Inflammatory macrophage (primary cell): ENCODE data around the gene SNRPA.
"Not testable (repeated sequence)": the region's sequence is repeated elsewhere in the genome, so short reads cannot be mapped to it uniquely, and the experiment has no call there.

Source experiments
- DNase-seq, 2 donors: peaks; one replicate each; pipeline ENCODE4 v3.0.0-alpha.2; 2020 to 2022

SNRPA gene

DNA sequence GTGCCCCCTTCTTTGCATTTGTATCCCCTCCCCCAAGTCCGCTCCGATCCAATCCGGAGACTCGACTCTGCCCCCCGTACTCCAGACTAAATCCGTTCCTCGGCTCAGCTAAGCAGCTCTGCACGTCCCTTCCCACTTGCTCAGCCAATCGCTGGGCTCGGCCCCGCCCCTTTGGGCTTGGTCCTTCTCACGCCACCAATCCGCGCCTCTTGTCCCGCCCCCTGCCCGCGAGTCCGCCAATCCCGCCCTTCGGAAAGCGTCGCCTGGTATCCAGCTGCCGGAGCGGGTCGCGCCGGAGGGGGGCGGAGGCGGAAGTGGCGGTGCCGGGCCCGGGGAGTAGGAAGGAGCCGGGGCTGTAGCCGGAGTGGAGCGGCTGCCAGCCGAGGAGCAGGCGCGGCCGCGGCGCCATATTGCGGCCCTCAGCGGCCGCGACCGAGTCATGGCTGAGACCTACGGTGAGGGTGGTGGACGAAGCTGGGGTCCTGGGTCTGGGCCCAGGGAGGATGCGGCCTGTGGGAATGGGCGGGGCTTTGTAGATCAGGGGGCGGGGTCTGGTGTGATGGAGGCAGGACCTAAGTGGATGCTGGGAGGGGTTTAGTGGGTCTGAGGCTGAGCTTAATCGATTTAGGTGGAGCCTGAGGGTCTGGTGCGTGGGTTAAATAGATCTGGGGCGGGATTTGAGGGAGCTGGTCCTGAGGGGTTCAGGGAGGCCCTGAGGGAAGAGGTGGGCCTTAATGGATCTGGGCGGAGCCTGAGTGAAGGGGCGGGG lies 27.1 kb downstream of the SNRPA start, which contains the start of gene RAB4B:
Gene RAB4B (plus strand): TSS at position 311 of the 769 bp plus-strand sequence. CDS start 129 bp downstream, at position 440.
- DNase-seq: peak; percentile 100

DNA sequence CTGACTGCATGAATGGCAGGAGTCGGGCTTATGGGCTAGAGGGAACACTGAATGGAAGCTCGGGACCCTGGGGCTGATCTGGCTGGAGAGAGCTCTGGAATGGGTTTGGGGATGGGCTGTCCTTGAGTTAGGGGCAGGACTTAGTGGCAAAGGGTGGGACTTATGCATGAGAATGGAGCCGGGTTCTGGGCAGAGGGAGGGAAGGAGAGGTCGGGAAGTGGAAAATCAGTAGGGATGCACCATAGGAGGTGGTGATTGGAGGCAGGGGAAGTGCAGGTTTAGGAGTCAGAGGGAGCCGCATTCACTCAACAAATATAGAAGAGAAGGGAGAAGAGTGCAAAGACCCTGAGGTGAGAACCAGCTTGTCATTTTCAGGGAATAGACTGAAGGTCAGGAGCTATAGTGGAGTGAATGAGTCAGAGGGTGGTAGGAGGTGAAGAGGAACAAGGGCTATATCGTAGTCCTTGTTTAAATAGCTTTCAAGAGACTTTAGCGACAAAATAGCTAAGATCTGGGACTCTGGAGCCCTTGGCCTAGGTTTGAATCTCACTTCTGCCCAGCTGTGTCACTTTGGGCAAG lies 27.8 kb downstream of the SNRPA start:
- peak; percentile 41 to 60 for DNase-seq

DNA sequence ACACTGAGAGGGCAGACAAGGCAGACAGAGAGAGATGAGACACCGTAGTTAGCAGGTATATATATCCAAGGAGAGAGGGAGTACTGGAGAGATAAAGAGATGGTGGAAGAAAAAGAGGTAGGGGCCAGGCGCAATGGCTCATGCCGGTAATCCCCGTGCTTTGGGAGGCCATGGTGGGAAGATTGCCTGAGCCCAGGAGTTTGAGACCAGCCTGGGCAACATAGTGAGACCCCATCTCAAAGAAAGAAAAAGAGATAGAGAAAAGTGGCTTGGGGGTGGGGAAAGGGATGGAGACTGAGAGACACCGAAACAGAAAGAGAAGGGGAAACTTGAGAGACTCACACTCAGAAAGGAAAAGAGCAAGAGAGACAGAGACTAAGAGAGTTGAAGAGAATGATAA lies 29.6 kb downstream of the SNRPA start:
- DNase-seq: no peak

DNA sequence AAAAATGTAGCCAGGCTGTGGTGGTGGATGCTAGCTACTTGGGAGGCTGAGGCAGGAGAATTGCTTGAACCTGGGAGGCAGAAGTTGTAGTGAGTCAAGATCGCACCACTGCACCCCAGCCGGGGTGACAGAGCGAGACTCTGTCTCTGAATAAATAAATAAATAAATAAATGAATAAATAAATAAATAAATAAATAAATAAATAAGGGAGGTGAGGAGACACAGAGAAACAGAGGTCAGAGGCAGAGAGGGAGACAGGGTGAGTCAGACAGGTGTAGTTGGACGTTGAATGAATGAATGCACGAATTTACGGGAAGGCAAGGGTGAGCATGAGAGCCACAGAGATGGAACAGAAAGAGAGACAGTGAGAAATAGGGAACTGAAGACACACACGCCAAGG lies 30.1 kb downstream of the SNRPA start:
- DNase-seq: no peak

DNA sequence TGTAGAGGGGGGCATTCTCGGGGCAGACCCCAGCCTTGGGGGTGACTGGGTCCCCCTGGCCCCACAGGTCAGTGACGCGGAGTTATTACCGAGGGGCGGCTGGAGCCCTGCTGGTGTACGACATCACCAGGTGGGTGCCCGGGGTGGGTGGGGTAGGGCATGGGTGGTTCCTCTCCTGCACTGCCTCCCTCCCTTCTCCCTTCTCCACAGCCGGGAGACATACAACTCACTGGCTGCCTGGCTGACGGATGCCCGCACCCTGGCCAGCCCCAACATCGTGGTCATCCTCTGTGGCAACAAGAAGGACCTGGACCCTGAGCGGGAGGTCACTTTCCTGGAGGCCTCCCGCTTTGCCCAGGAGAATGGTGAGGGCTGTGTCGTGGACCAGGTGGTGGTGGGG lies 32.7 kb downstream of the SNRPA start:
- DNase-seq: no peak

DNA sequence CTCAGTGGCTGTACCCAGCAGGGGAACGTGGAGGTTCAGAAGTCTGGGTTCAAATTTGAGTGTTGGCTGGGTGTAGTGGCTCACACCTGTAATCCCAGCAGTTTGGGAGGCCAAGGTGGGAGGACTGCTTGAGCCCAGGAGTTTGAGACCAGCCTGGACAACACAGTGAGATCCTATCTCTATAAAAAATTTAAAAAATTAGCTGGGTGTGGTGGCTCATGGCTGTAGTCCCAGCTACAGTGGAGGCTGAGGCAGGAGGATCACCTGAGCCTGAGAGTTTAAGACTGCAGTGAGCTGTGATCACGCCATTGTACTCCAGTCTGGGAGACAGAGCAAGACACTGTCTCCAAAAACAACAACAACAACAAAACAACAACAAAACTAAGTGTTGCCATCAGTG lies 33.1 kb downstream of the SNRPA start:
- not testable (repeated sequence) for DNase-seq

DNA sequence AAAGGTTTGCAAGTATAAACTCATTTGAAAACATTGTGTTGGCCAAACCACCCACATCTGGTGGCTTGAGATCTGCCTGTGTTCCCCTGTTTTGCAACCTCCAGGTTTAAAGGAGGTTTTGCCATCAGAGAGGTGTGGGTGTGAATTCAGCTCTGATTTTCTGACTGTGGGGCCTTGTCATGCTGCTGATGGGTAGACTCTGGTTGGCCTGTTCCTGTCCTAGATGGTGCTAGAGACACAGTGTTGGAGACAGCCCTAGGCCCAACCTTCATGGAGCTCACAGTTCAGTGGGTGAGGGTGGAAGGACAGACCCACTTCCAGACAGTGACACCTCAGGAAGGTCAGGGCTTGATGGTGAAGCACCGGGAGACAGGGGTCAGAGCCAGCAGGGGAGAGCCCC lies 34.5 kb downstream of the SNRPA start:
- DNase-seq: peak in 1 of 2 donors; percentile 27

DNA sequence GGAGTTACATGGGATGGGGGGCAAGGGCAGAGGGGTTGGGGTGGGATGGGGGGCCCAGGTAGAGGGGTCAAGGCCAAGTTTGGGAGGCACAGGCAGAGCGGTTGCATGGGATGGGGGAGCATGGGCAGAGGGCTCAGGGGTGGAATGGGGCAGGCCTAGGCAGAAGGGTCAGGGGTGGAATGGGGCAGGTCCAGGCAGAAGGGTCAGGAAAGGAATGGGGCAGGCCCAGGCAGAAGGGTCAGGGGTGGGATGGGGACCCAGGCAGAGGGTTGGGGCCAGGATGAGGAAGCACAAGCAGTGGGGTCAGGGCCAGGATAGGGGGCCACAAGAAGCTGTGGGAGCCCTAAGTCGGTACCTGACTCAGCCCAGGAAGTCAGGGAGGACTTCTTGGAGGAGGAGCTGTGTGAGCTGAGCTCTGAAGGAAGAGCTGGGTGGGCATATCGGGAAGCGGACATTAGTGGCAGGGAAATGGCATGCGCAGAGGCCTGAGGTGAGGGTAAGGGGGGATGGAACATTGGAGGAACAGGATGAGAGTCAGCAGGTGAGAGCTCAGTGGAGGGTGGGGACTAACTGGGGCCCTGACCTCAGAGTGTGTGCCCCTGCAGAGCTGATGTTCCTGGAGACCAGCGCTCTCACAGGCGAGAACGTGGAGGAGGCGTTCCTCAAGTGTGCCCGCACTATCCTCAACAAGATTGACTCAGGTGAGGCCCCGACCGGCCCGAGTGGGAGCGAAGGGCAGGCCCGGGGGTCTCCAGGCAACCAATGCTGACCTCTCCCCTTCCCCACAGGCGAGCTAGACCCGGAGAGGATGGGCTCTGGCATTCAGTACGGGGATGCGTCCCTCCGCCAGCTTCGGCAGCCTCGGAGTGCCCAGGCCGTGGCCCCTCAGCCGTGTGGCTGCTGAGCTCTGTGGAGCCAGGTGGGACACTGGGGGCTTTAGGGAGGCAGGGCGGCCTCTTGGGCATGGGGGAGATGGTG lies 35.3 kb downstream of the SNRPA start:
- no peak for DNase-seq

DNA sequence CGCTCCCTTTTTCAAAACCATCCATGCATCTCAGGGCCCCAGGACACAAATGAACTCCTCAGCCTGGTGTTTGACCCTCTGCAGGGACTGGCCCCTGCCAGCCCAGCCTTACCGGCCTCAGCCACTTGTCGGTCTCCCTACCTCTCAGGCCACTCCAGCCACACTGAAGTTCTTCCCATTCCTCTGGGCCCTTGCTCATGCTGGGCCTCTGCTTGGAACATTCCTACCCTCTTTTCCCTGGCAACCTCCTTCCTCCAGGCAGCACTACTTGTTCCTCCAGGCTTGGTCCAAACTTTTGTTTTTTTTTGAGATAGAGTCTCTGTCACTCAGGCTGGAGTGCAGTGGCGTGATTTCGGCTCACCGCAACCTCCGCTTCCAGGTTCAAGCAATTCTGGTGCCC lies 40.3 kb downstream of the SNRPA start:
- DNase-seq: no peak

DNA sequence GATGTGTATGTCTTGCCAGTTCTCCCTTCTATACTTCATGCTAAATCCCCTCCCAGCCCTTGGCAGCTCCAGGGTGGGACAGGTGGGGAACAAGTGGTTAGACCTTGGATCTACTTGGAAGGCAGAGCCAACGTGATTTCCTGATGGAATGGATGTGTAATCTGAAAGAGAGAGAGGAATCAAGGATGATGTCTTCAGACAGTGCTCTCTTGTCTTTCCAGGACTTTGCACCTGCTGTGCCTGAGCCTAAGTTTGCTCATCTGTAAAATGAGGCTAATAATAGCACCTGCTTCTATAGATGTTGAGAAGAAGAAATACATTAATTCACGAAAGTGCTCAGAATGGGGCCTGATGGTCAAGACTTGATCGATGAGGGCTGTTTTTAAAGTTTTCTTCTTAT lies 41.0 kb downstream of the SNRPA start:
- no peak for DNase-seq

DNA sequence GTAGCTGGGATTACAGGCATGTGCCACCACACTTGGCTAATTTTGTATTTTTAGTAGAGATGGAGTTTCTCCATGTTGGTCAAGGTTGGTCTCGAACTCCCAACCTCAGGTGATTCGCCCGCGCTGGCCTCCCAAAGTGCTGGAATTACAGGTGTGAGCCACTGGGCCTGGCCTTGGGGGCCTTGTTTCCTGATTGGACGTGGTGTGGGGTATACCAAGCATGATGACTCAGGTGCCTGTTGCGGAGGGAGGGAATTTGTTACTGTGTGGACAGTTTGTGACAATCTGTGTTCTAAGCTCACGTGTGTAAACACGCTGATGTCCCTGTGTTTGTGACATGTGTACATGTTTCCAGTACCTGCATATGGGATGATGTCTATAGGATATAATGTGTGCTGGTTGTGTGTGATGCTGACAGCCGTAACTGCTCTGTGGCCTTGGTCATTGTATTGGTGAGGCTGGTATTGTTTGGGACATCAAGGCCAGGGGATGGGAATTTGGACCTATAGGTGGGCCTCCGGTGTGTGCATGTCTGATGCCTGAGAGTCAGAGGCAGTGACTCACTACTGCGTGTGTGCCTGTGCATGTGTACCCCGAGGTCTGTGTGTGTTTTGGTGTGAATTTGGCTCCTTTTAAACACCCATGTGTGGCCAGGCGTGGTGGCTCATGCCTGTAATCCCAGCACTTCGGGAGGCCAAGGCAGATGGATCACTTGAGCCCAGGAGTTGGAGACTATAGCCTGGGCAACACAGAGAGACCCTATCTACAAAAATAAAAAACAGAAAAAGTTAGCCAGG lies 46.4 kb downstream of the SNRPA start:
- DNase-seq: no peak

DNA sequence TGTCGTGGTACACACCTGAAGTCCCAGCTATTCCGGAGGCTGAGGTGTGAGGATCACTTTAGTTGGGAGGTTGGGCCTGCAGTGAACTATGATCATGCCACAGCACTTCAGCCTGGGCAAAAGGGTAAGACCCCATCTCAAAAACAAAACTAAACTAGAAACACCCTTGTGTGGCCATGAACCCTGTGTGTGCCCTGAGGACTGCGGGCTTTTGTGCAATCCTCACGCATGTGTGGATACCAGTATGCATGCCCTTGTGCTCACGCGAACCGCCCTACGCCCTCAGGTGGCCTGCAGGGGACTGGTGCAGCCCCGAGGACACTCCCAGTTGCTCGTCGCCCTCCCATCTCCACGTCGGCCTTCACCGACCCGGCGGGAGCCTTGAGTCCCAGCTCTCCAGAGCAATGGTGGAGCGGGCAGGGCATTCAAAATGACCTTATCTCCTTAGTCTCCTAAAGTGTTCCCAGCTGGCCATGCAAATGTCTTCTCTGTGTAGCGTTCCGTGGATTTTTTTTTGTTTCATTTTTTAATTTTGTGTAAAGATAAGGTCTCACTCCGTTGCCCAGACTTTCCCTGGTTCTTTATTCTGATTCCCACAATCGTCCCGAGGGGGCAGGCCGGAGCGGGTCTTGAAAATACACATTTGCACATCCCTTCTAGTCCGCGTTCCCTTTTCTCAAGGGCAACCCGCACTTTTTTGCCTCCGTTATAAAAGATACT lies 47.1 kb downstream of the SNRPA start:
- peak; percentile 68 to 82 for DNase-seq

DNA sequence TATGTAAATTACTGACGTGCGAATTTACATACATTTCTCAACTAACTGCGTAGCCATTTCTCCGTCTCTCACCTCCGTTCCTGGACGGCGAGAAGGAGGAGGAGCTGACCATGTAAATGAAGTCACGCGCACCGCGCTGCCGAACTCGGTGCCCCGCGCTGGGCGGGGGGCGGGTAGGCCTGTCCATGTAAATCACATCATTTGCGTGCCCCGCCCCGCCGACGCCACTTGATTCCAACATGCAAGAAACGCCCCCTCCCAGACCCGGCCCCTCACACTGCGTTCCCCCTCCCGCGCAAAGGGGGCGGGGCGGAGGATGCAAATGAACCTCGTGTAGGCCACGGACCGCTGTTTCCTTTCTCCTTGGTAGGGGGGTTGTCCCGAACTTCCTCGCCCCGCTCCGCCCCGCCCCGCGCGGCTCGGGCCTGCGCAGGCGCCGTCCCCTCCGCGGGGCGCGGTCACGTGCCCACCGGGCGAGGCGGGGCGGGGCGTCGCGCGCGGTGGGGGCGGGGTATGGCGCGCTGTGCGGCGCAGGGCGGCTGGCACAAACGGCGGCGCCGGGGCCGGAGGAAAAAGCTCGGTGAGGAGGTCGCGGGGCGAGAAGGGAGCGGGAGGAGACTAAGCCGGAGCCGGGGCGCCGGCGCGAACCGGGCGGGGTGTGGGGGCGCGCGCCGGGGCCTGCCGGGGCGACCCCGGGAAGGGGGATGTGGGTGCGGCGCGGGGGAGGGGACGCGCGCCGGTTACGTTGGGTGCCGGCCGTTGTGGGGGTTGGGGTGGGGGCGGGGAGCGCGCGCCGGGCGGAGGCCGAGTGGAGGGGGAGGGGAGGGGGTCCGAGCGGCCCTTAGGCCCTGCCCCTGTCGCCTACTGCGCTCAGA lies 47.9 kb downstream of the SNRPA start, which contains the start of gene EGLN2:
Gene EGLN2 (plus strand): TSS at position 509 of the 875 bp plus-strand sequence. CDS start 1,382 bp downstream, outside the sequence.
- peak; percentile 100 for DNase-seq

DNA sequence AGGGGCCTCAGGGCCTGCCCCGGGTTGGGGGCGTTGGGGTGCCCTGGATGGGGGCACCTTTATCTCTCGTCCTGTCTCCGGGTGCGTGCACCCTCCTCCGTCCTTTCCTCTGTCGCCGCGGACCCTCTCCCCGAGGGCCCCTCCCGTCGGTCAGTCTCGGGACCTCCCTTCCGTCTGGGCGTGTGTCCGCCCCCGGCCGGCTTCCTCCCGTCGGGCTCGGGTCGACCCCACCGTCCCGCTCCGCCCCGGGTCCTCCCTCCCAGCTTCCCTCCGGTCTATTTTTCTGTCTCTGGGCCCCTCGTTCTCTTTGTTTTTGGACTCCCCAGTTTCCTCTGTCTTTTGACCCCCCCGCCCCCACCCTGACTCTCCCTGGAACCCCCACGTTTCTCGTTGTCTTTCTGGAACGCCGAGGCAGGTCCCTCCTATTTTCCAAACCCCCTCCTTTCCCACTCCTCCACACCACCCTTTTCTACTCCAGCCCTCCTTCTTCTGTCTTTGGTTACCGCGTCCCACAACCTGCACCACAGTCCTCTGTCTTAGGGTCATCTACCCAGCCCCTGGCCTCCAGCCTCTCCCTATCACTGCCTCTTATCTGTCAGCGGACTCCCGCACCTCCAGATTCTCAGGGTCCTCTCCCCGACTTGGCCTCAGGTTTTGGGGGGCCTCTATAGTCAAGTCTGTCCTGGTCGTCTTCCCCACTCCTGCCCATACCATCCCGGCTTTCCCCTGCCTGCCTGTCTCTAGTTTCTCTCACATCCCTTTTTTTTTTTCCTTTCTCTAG lies 48.7 kb downstream of the SNRPA start:
- peak; percentile 45 to 68 for DNase-seq

DNA sequence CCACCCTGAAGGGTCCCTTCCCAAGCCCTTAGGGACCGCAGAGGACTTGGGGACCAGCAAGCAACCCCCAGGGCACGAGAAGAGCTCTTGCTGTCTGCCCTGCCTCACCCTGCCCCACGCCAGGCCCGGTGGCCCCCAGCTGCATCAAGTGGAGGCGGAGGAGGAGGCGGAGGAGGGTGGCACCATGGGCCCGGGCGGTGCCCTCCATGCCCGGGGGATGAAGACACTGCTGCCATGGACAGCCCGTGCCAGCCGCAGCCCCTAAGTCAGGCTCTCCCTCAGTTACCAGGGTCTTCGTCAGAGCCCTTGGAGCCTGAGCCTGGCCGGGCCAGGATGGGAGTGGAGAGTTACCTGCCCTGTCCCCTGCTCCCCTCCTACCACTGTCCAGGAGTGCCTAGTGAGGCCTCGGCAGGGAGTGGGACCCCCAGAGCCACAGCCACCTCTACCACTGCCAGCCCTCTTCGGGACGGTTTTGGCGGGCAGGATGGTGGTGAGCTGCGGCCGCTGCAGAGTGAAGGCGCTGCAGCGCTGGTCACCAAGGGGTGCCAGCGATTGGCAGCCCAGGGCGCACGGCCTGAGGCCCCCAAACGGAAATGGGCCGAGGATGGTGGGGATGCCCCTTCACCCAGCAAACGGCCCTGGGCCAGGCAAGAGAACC lies 49.5 kb downstream of the SNRPA start:
- DNase-seq: no peak

DNA sequence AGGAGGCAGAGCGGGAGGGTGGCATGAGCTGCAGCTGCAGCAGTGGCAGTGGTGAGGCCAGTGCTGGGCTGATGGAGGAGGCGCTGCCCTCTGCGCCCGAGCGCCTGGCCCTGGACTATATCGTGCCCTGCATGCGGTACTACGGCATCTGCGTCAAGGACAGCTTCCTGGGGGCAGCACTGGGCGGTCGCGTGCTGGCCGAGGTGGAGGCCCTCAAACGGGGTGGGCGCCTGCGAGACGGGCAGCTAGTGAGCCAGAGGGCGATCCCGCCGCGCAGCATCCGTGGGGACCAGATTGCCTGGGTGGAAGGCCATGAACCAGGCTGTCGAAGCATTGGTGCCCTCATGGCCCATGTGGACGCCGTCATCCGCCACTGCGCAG lies 50.0 kb downstream of the SNRPA start:
- DNase-seq: no peak

DNA sequence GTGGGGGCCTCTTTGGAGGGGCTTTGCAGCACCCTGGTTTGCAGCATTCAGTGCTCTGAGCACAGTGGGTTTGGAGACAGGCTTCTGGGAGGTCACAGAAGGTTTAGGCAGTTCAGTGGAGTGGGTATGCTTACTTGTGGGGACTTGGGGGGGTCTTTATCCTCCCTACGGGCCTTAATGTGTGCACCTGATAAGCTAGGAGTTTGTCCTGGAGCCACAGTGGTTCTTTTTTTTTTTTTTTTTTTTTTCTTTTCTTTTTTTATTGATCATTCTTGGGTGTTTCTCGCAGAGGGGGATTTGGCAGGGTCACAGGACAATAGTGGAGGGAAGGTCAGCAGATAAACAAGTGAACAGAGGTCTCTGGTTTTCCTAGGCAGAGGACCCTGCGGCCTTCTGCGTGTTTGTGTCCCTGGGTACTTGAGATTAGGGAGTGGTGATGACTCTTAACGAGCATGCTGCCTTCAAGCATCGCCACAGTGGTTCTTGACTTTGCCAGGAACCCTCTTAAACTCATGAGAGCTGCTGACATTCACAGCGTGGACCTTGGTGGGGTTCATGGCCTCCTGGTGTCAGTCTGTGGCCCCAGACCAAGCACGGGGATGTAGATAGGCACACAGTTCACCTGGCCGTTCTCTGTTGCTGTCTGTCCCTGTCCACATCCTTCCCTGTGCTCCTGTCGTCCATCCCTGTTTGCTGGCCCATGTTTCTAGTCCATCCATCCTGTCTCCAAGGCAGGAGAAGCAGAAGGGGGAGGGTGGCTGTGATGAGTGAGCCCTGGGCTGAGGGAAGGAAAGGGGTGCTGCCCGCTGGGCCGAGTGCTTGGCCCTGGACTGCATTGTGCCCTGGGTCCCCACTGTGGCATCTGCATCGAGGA lies 50.7 kb downstream of the SNRPA start:
- DNase-seq: no peak
